SJSA1 (cell line): ENCODE measurements around the gene ACOXL. TPM values are rescaled to one million over a fixed set of nuclear protein-coding genes. Genes with fewer than 3 reads are reported as not detected.

ENCODE experiments used
- DNase-seq, 2 experiments: peaks; one replicate each; pipeline ENCODE4 v3.0.0-alpha.2; 2015 to 2020; ENCODE audit warnings: low spot score in 2 of 2, low read depth in 1 of 2
- H3K27ac ChIP-seq: fragments of 250-450 bp; sonication (Bioruptor Pico); 2 replicates; pipeline ENCODE4 v1.5.1; 2020; ENCODE audit warnings: mild to moderate bottlenecking, moderate library complexity
- H3K27me3 ChIP-seq: fragments of 250-450 bp; sonication (Bioruptor Pico); replicated peaks from 2 replicates; pipeline ENCODE4 v1.5.1; 2020; ENCODE audit warnings: mild to moderate bottlenecking, moderate library complexity
- H3K36me3 ChIP-seq: fragments of 250-450 bp; sonication (Bioruptor Pico); 2 replicates; pipeline ENCODE4 v1.5.1; 2020; ENCODE audit warnings: mild to moderate bottlenecking
- H3K4me1 ChIP-seq: fragments of 250-450 bp; sonication (Bioruptor Pico); replicated peaks from 2 replicates; pipeline ENCODE4 v1.6.1; 2021; ENCODE audit warnings: mild to moderate bottlenecking
- H3K4me3 ChIP-seq: fragments of 250-450 bp; sonication (Bioruptor Pico); 2 replicates; pipeline ENCODE4 v1.5.1; 2020; ENCODE audit warnings: mild to moderate bottlenecking
- H3K9me3 ChIP-seq: fragments of 250-450 bp; sonication (Bioruptor Pico); replicated peaks from 2 replicates; pipeline ENCODE4 v1.5.1; 2020; ENCODE audit warnings: mild to moderate bottlenecking
- total RNA-seq: library from RNA; depleted of rRNA; stranded (reverse); fragments of >200 nt; shearing (Covaris generic); gene quantifications from 2 replicates; pipeline ENCODE4 v1.2.3, GENCODE V29; 2014

The ACOXL gene
- total RNA-seq, 1 experiment from 2014 or later: not detected

- H3K9me3 ChIP-seq: no peaks in the 10 kb centered on the region
These were observed 367.9 kb downstream of the ACOXL start for GRCh38 chr2:111100087-111100764.

GRCh38 chr2:111100765-111101162, 368.4 kb downstream of the ACOXL start:
- Histone ChIP-seq H3K27me3 (peaks cover 21% of the 10 kb centered on the region), H3K27ac (no peak overlapping the region), H3K4me1 (no peaks in the 10 kb centered on the region), H3K4me3 (no peak overlapping the region), H3K9me3 (no peaks in the 10 kb centered on the region), H3K36me3 (no peaks in the 10 kb centered on the region)
- DNase-seq: no peak

More at GRCh38 chr2:111100087-111100764, 367.9 kb downstream of the ACOXL start:
- no peak overlapping the region for H3K27ac ChIP-seq
- H3K27me3 ChIP-seq: peaks cover 22% of the 10 kb centered on the region; the same call in 1 of the 2 replicates
- no peaks in the 10 kb centered on the region for H3K4me1 ChIP-seq
- no peaks in the 10 kb centered on the region for H3K36me3 ChIP-seq
- no peak overlapping the region for H3K4me3 ChIP-seq
- DNase-seq: no peak

DNA sequence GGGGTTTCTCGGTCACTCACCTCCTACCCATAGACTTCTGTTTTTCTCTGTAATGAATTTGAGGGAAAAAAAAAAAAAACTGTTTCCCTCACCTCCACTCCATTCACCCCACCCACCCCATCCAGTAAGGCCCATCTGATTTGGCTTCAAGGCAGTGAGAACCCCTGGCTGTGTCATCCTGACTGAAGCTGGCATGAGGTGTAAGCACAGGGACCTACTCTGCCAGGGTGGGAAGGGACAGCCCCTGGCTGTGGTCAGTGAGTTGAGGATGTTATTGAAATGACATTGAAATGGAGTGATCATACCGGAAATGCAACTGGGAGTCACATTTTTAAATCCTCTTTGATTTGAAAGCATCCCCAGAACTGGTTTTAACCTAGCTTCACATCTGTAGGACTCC, 369.2 kb downstream of the ACOXL start:
- no peak overlapping the region for H3K27ac ChIP-seq
- H3K4me1 ChIP-seq: no peaks in the 10 kb centered on the region
- no peak for DNase-seq
- no peaks in the 10 kb centered on the region for H3K36me3 ChIP-seq
- H3K27me3 ChIP-seq: peaks cover 23% of the 10 kb centered on the region
- H3K4me3 ChIP-seq: no peak overlapping the region
- no peaks in the 10 kb centered on the region for H3K9me3 ChIP-seq

DNA sequence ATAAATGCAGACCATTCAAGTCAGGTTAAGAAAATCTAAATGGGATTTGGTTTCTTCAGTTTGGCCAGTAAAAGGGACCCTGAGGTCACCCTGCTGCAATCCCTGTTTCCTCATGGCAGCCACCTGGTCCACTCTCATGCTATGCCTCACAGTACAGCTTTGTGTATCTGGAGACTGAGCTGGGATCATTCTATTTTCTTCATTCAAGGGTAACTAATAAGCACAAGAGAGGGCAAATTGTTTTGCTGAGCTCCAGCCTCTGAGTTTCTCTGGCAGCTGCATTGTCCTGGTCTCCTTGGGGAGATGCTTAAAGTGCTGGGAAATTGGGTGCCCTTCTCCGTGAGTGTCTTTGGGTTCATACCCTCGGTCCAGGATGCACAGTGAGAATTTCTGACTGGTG, 369.8 kb downstream of the ACOXL start:
- H3K27ac ChIP-seq: no peak overlapping the region

GRCh38 chr2:111105926-111106325, 373.6 kb downstream of the ACOXL start:
- Histone ChIP-seq H3K27me3 (peaks cover 8% of the 10 kb centered on the region), H3K9me3 (no peaks in the 10 kb centered on the region), H3K27ac (no peak overlapping the region), H3K4me1 (no peaks in the 10 kb centered on the region), H3K4me3 (no peak overlapping the region), H3K36me3 (no peaks in the 10 kb centered on the region)
- no peak for DNase-seq

More for the DNA sequence above, 369.8 kb downstream of the ACOXL start:
- Histone ChIP-seq H3K4me3 (no peak overlapping the region), H3K27me3 (peaks cover 19% of the 10 kb centered on the region), H3K9me3 (no peaks in the 10 kb centered on the region), H3K36me3 (no peaks in the 10 kb centered on the region), H3K4me1 (no peaks in the 10 kb centered on the region)
- no peak for DNase-seq

GRCh38 chr2:111106706-111107105, 374.3 kb downstream of the ACOXL start:
- no peak overlapping the region for H3K4me3 ChIP-seq
- no peaks in the 10 kb centered on the region for H3K36me3 ChIP-seq
- DNase-seq: no peak
- H3K27ac ChIP-seq: no peak overlapping the region
- no peaks in the 10 kb centered on the region for H3K9me3 ChIP-seq
- no peaks in the 10 kb centered on the region for H3K4me1 ChIP-seq
- H3K27me3 ChIP-seq: peaks cover 8% of the 10 kb centered on the region

GRCh38 chr2:111108745-111109271, 376.4 kb downstream of the ACOXL start:
- Histone ChIP-seq H3K9me3 (no peaks in the 10 kb centered on the region), H3K4me3 (no peak overlapping the region), H3K4me1 (no peaks in the 10 kb centered on the region), H3K36me3 (no peaks in the 10 kb centered on the region), H3K27me3 (peaks cover 8% of the 10 kb centered on the region), H3K27ac (no peak overlapping the region)
- DNase-seq: no peak

- H3K9me3 ChIP-seq: no peaks in the 10 kb centered on the region
- DNase-seq: no peak
- H3K4me3 ChIP-seq: no peak overlapping the region
- no peaks in the 10 kb centered on the region for H3K36me3 ChIP-seq
- no peaks in the 10 kb centered on the region for H3K4me1 ChIP-seq
- no peak overlapping the region for H3K27ac ChIP-seq
- H3K27me3 ChIP-seq: peaks cover 14% of the 10 kb centered on the region
These were observed 378.9 kb downstream of the ACOXL start for GRCh38 chr2:111111101-111111755.

DNA sequence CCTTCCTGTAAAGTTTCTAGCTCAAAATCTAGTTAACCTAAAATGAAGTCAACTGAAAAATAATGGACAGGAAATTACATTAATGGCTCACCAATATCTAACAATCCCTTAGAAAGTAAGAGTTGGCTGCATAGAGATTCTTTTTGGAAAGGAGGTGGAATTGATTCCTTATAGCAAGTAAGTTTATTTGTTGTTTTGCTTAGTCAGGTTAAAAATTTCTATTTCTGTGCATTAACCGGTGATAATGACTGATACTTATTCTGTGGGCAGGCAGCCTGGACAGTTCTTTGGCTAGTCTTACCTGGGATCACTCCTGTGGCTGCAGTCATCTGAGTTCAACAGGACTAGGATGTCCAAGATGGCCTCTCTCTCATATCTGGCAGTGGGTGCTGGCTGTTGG, 381.5 kb downstream of the ACOXL start:
- Histone ChIP-seq H3K27me3 (peaks cover 14% of the 10 kb centered on the region), H3K9me3 (no peaks in the 10 kb centered on the region), H3K27ac (no peak overlapping the region), H3K4me3 (no peak overlapping the region), H3K4me1 (peaks cover 17% of the 10 kb centered on the region), H3K36me3 (no peaks in the 10 kb centered on the region)
- no peak for DNase-seq

DNA sequence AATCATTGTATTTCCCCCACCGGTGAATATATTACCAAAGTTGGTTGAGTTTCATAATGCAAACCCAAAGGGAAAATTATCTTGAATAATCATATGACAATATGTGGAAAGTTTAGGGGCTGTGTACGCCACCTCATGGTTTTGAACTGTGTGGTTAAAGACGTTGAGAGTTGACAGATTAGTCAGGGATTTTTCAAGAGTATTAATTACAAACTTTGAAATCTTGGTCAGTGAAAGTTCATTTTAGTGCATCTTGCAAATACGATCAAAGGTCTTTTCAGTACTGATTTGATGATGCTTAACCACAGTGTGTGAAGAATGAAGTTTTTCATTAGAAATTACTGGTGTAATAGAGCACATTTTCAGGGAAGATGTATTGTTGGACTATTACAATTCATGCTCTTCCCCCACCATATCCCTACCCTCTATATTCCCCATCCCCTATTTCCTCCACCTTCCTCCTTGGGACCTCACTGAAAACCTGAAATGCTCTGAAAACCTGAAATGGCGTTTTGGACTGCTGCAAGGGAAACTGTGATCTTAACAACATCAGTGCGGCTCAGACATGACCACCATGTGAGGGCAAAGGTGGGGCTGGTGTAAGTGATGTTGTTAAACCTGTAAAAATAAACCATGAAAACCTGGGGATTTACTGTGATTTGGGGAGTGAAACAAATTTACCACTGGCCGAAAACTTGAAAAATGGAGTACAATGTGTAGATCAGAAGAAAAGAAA, 383.8 kb downstream of the ACOXL start:
- no peaks in the 10 kb centered on the region for H3K36me3 ChIP-seq
- peaks cover 29% of the 10 kb centered on the region for H3K4me1 ChIP-seq
- no peak overlapping the region for H3K27ac ChIP-seq
- no peak for DNase-seq
- no peak overlapping the region for H3K4me3 ChIP-seq
- H3K9me3 ChIP-seq: no peaks in the 10 kb centered on the region
- H3K27me3 ChIP-seq: peaks cover 14% of the 10 kb centered on the region

- peaks cover 38% of the 10 kb centered on the region for H3K4me1 ChIP-seq
- peak overlapping the region; percentile 32 for H3K4me3 ChIP-seq
- H3K36me3 ChIP-seq: no peaks in the 10 kb centered on the region
- H3K9me3 ChIP-seq: no peaks in the 10 kb centered on the region
- H3K27ac ChIP-seq: no peak overlapping the region
- peak; percentile 70 to 79 for DNase-seq
- peaks cover 14% of the 10 kb centered on the region for H3K27me3 ChIP-seq
These were observed 384.6 kb downstream of the ACOXL start for GRCh38 chr2:111116843-111117597.

- DNase-seq: peak; percentile 68 to 79
- Histone ChIP-seq H3K36me3 (no peaks in the 10 kb centered on the region), H3K27ac (no peak overlapping the region), H3K4me3 (peak overlapping the region; percentile 32), H3K27me3 (peaks cover 14% of the 10 kb centered on the region), H3K9me3 (no peaks in the 10 kb centered on the region; the same call in 1 of the 2 replicates), H3K4me1 (peaks cover 44% of the 10 kb centered on the region)
These were observed 385.5 kb downstream of the ACOXL start for GRCh38 chr2:111117598-111118480.
